Uterus (tissue), 4 donors: ENCODE measurements around the gene PLAGL1. TPM values are rescaled to one million over a fixed set of nuclear protein-coding genes. Genes with fewer than 3 reads are reported as not detected.

Experiments
- DNase-seq, 2 donors: peaks; one replicate each; pipeline ENCODE4 v3.0.0-alpha.2; 2019 to 2020
- H3K27ac ChIP-seq, 2 donors: fragments of 200-600 bp; sonication (generic); 1 replicate in 1 of 2; 2 replicates in 1 of 2; pipeline ENCODE4 v1.5.1; 2016 to 2018
- H3K27me3 ChIP-seq, 2 donors: fragments of 200-600 bp; sonication (generic); one replicate each; pipeline ENCODE4 v1.5.1; 2018 to 2019; ENCODE audit warnings: control low read depth in 1 of 2
- H3K36me3 ChIP-seq, 2 donors: fragments of 200-600 bp; sonication (generic); one replicate each; pipeline ENCODE4 v1.5.1; 2019; ENCODE audit warnings: control low read depth in 1 of 2
- H3K4me1 ChIP-seq, 2 donors: fragments of 200-600 bp; sonication (generic); one replicate each; pipeline ENCODE4 v1.5.1; 2018 to 2019; ENCODE audit warnings: control low read depth in 1 of 2
- H3K4me3 ChIP-seq, 2 donors: fragments of 200-600 bp; sonication (generic); 1 replicate in 1 of 2; 2 replicates in 1 of 2; pipeline ENCODE4 v1.5.1; 2018 to 2019; ENCODE audit warnings: mild to moderate bottlenecking in 1 of 2
- H3K9me3 ChIP-seq, 2 donors: fragments of 200-600 bp; sonication (generic); one replicate each; pipeline ENCODE4 v1.5.1; 2019; ENCODE audit warnings: control low read depth in 1 of 2
- POLR2A ChIP-seq, 2 donors: fragments of 450-650 bp; IDR thresholded peaks; one replicate each; pipeline ENCODE4 v1.6.1; 2016; ENCODE audit warnings: antibody characterized with exemption in 2 of 2, mild to moderate bottlenecking in 1 of 2, moderate library complexity in 1 of 2
- intact Hi-C: fragments of 100-400 bp; cut with DNase I; formaldehyde crosslinking; loops from one replicate; pipeline ENCODE4 v1.15.1; 2023; ENCODE audit warnings: low total_unique reads
- total RNA-seq, 4 donors: library from RNA; depleted of rRNA in 3 of 4; stranded (reverse); fragments of >200 nt in 3 of 4; gene quantifications; one replicate each; pipeline versions ENCODE4 v1.1.0 to v1.2.4, GENCODE V29; 2014 to 2023
- TF ChIP-seq, protein P1 (sequence below), 4 experiments: fragments of 200-600 bp in 2 of 4; fragments of 450-650 bp in 2 of 4; sonication (generic) in 2 of 4; IDR thresholded peaks; one replicate each; pipeline ENCODE4 v1.5.1; 2016 to 2019; ENCODE audit warnings: antibody characterized with exemption in 4 of 4, mild to moderate bottlenecking in 2 of 4, moderate library complexity in 1 of 4
- donor health status: DM: yes; HTN: yes; CAD: no.

Gene PLAGL1
- total RNA-seq, 4 donors from 2014 or later: 8.7 to 76.9 (median 29.3) TPM

GRCh38 chr6:143952060-143952778 is 55.8 kb downstream of the PLAGL1 start:
- no peak overlapping the region for H3K4me3 ChIP-seq
- no peak for DNase-seq
- no peaks in the 10 kb centered on the region for H3K27me3 ChIP-seq
- H3K9me3 ChIP-seq: no peaks in the 10 kb centered on the region
- intact Hi-C loops: no loop called here
- H3K4me1 ChIP-seq: no peaks in the 10 kb centered on the region
- H3K36me3 ChIP-seq: no peaks in the 10 kb centered on the region
- no peak overlapping the region for H3K27ac ChIP-seq
- TF ChIP-seq, protein P1, sequence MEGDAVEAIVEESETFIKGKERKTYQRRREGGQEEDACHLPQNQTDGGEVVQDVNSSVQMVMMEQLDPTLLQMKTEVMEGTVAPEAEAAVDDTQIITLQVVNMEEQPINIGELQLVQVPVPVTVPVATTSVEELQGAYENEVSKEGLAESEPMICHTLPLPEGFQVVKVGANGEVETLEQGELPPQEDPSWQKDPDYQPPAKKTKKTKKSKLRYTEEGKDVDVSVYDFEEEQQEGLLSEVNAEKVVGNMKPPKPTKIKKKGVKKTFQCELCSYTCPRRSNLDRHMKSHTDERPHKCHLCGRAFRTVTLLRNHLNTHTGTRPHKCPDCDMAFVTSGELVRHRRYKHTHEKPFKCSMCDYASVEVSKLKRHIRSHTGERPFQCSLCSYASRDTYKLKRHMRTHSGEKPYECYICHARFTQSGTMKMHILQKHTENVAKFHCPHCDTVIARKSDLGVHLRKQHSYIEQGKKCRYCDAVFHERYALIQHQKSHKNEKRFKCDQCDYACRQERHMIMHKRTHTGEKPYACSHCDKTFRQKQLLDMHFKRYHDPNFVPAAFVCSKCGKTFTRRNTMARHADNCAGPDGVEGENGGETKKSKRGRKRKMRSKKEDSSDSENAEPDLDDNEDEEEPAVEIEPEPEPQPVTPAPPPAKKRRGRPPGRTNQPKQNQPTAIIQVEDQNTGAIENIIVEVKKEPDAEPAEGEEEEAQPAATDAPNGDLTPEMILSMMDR (IDR thresholded peaks at IDR 0.05): no peak
- no peak for TF ChIP-seq POLR2A (IDR thresholded peaks at IDR 0.05)

DNA sequence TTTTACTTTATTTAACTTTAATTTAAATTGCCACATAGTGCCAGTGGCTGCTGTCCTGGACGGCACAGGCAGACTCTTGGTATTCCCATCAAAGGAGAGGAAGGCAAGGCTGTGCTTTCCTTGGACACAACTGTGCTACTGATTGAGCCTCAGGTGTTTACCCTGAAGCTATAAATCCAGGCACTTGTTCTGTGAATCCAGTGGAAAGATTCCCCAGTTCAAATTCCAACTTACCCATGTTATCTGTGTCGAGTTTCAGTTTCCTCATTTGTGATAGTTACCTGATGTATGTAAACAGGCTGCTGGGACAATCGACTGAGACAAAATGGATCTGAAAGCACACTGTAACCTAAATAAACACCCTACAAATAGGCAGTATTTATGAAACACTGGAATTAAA is 57.2 kb downstream of the PLAGL1 start:
- intact Hi-C loops: no loop called here
- no peaks in the 10 kb centered on the region for H3K4me1 ChIP-seq
- TF ChIP-seq, protein P1 (IDR thresholded peaks at IDR 0.05): no peak
- TF ChIP-seq POLR2A (IDR thresholded peaks at IDR 0.05): no peak

DNA sequence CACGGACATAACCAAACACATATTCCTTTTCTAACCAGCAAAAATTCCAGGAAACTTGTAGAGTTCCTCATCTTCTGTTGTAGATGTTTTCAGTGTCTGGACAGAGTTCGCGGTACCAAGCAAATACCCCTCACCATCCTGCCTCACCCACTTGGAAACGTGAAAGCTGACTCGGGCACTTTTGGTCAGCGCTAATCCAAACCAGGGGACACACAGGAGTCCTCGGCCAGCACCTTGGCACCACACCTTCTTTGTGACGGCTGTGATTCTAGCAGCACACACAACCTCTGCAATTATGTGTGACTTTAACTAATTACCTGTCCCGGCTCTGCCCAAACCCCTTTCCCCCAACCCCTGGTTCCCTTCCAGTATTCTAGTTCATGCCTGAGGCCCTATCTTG is 58.1 kb downstream of the PLAGL1 start:
- DNase-seq: no peak
- H3K27ac ChIP-seq: no peak overlapping the region
- no peaks in the 10 kb centered on the region for H3K27me3 ChIP-seq
- TF ChIP-seq, protein P1 (IDR thresholded peaks at IDR 0.05): no peak
- TF ChIP-seq POLR2A (IDR thresholded peaks at IDR 0.05): no peak
- intact Hi-C loops: no loop called here
- no peaks in the 10 kb centered on the region for H3K4me1 ChIP-seq
- H3K36me3 ChIP-seq: no peaks in the 10 kb centered on the region
- no peak overlapping the region for H3K4me3 ChIP-seq
- no peaks in the 10 kb centered on the region for H3K9me3 ChIP-seq

More for the DNA sequence above, 57.2 kb downstream of the PLAGL1 start:
- Histone ChIP-seq H3K9me3 (no peaks in the 10 kb centered on the region), H3K27me3 (no peaks in the 10 kb centered on the region), H3K4me3 (no peak overlapping the region), H3K36me3 (no peaks in the 10 kb centered on the region), H3K27ac (no peak overlapping the region)
- no peak for DNase-seq

DNA sequence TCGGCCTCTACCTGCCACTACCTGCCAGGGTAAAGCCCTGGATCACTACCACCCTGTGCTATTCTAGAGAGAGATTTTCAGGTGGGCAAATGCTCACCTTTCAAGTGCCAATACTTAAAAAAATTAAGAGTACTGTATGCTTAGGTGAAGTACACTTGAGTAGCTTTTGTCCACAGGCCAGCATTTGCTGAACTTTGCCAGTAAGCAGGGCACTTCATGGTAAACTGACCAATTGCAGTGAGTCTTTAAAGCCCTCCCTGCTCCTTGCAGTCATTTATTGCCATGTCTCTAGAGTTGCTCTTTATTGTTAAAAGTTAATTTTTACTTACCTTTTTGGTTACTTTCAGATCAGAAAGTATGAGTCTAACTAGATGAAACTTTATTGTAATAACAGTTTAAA is 58.5 kb downstream of the PLAGL1 start:
- DNase-seq: no peak
- no peak overlapping the region for H3K27ac ChIP-seq
- TF ChIP-seq POLR2A (IDR thresholded peaks at IDR 0.05): no peak
- TF ChIP-seq, protein P1 (IDR thresholded peaks at IDR 0.05): no peak
- H3K9me3 ChIP-seq: no peaks in the 10 kb centered on the region
- no peaks in the 10 kb centered on the region for H3K4me1 ChIP-seq
- H3K27me3 ChIP-seq: no peaks in the 10 kb centered on the region
- intact Hi-C loops: no loop called here
- no peak overlapping the region for H3K4me3 ChIP-seq
- H3K36me3 ChIP-seq: no peaks in the 10 kb centered on the region

GRCh38 chr6:143948208-143948607 is 59.9 kb downstream of the PLAGL1 start:
- TF ChIP-seq, protein P1 (IDR thresholded peaks at IDR 0.05): no peak
- no peak for TF ChIP-seq POLR2A (IDR thresholded peaks at IDR 0.05)
- H3K27ac ChIP-seq: no peak overlapping the region
- H3K36me3 ChIP-seq: no peaks in the 10 kb centered on the region
- H3K4me3 ChIP-seq: no peak overlapping the region
- H3K4me1 ChIP-seq: no peaks in the 10 kb centered on the region
- no peaks in the 10 kb centered on the region for H3K9me3 ChIP-seq
- intact Hi-C loops: no loop called here
- no peak for DNase-seq
- no peaks in the 10 kb centered on the region for H3K27me3 ChIP-seq
